Measurements from ENCODE around the gene POLR3A.

GRCh38 chr10:77964811-77965210 lies 64.5 kb downstream of the POLR3A start:
- no peak for TF ChIP-seq CTCF (IDR thresholded peaks at IDR 0.05)
- TF ChIP-seq POLR2AphosphoS5 (IDR thresholded peaks at IDR 0.05): no peak

Measured in prostate gland (tissue), 2 donors.